SH-SY5Y (cell line): ENCODE results near the gene KIF25.

Source experiments
- GATA2 ChIP-seq: IDR thresholded peaks from 2 replicates; pipeline ENCODE4 v1.6.1; 2011; ENCODE audit warnings: mild to moderate bottlenecking, low read depth, low read length
- GATA3 ChIP-seq: IDR thresholded peaks from 2 replicates; pipeline ENCODE4 v1.6.1; 2011; ENCODE audit warnings: low read depth, mild to moderate bottlenecking, low read length, moderate library complexity

- no peak for TF ChIP-seq GATA2
- no peak for TF ChIP-seq GATA3
Observed at GRCh38 chr6:168011291-168011690, 13.8 kb downstream of the KIF25 start.
